K562 (cell line): ENCODE measurements around the gene NDUFV2. TPM values are rescaled to one million over a fixed set of nuclear protein-coding genes. Genes with fewer than 3 reads are reported as not detected.

Source experiments
- ATAC-seq: fragments of 200-7000 bp; cut with Tn5 transposase; 3 replicates; pipeline ENCODE4 v1.9.1; 2020; ENCODE audit warnings: moderate library complexity
- BruUV-seq: library from RNA; stranded (reverse); fragments of 400-500 nt; replicated peaks from 2 replicates; lab custom pipeline; 2021; lab: Mats Ljungman, UMichigan
- CTCF ChIA-PET: fragments of 300-600 bp; formaldehyde crosslinking; extraction: SDS; loops from one replicate; lab custom pipeline; 2021; ENCODE audit warnings: low intra/inter-chr PET ratio; lab: Yijun Ruan, JAX
- POLR2A ChIA-PET: fragments of 300-600, 350-650 bp; sonication (Branson Sonifier 250); formaldehyde crosslinking; extraction: SDS; loops from one replicate; lab custom pipeline; 2021; ENCODE audit warnings: antibody characterized with exemption, inconsistent platforms; lab: Yijun Ruan, JAX
- DNase-seq, 4 experiments: peaks; one replicate each; pipeline versions ENCODE4 v3.0.0 to v3.0.0-alpha.2; 2011 to 2018; ENCODE audit warnings: low spot score in 3 of 4, mixed read lengths in 3 of 4; ENCODE audit errors: extremely low read depth in 1 of 4
- FAIRE-seq: peaks from 2 replicates; lab custom pipeline; 2011; peaks lifted over from hg19 to GRCh38; lab: Jason Lieb, UNC
- H2AFZ ChIP-seq: 2 replicates; pipeline ENCODE4 v1.6.0; 2011; ENCODE audit warnings: low read depth, low read length, control low read depth, inconsistent platforms
- H3K27ac ChIP-seq: fragments of 200-600 bp; 3 replicates; pipeline ENCODE4 v1.8.0; 2011; ENCODE audit warnings: low read depth, mild to moderate bottlenecking, control low read depth, inconsistent platforms, low read length, moderate library complexity, mixed read lengths; ENCODE audit errors: extremely low read depth
- H3K27me3 ChIP-seq, 2 experiments: fragments of 300-600 bp in 1 of 2; 2 replicates in 1 of 2; 3 replicates in 1 of 2; pipeline versions ENCODE4 v1.6.0 to v1.8.0; 2011; ENCODE audit warnings: inconsistent platforms in 2 of 2, low read length in 2 of 2, mild to moderate bottlenecking in 1 of 2, mixed read lengths in 1 of 2, moderate library complexity in 1 of 2; ENCODE audit not compliant: control insufficient read depth in 2 of 2, insufficient read depth in 2 of 2
- H3K36me3 ChIP-seq: fragments of 300-600 bp; 3 replicates; pipeline ENCODE4 v1.8.0; 2011; ENCODE audit warnings: mild to moderate bottlenecking, low read length, inconsistent platforms; ENCODE audit not compliant: control insufficient read depth, insufficient read depth
- H3K4me1 ChIP-seq, 2 experiments: fragments of 200-600 bp in 1 of 2; replicated peaks in 1 of 2; 2 replicates in 1 of 2; 3 replicates in 1 of 2; pipeline versions ENCODE4 v1.5.1 to v1.8.0; 2011; ENCODE audit warnings: inconsistent platforms in 2 of 2, low read length in 2 of 2, mild to moderate bottlenecking in 1 of 2, mixed read lengths in 1 of 2, moderate library complexity in 1 of 2; ENCODE audit not compliant: control insufficient read depth in 2 of 2, insufficient read depth in 2 of 2
- H3K4me2 ChIP-seq: 2 replicates; pipeline ENCODE4 v1.6.1; 2011; ENCODE audit warnings: low read length, control low read depth, inconsistent platforms, mixed read lengths; ENCODE audit not compliant: insufficient read depth
- H3K4me3 ChIP-seq: fragments of 200-600 bp; sonication (generic), shearing (Covaris generic); 2 replicates; pipeline ENCODE4 v1.5.1; 2016; ENCODE audit warnings: control low read depth, inconsistent platforms
- H3K79me2 ChIP-seq: fragments of 200-600 bp; 3 replicates; pipeline ENCODE4 v1.8.0; 2011; ENCODE audit warnings: low read length, inconsistent platforms; ENCODE audit not compliant: control insufficient read depth, insufficient read depth
- H3K9ac ChIP-seq, 2 experiments: 2 replicates each; pipeline versions ENCODE4 v1.6.0 to v1.6.1; 2011; ENCODE audit warnings: low read depth in 2 of 2, low read length in 2 of 2, control low read depth in 1 of 2, inconsistent platforms in 1 of 2, mild to moderate bottlenecking in 1 of 2, mixed read lengths in 1 of 2; ENCODE audit not compliant: insufficient read depth in 1 of 2
- H3K9me1 ChIP-seq: one replicate; pipeline ENCODE4 v1.6.0; 2011; ENCODE audit warnings: inconsistent platforms, mild to moderate bottlenecking, low read length, moderate library complexity; ENCODE audit not compliant: control insufficient read depth, insufficient read depth
- H3K9me3 ChIP-seq: replicated peaks from 2 replicates; pipeline ENCODE4 v1.5.1; 2011; ENCODE audit warnings: low read depth, low read length, inconsistent platforms; ENCODE audit not compliant: control insufficient read depth, insufficient read depth
- H4K20me1 ChIP-seq: replicated peaks from 2 replicates; pipeline ENCODE4 v1.6.1; 2011; ENCODE audit warnings: low read length, inconsistent platforms, mixed read lengths; ENCODE audit not compliant: control insufficient read depth, insufficient read depth
- WGBS: fragments of 100-300 bp; shearing (Covaris generic); methylation state at CpG from one replicate; pipeline ENCODE4 v1.1.6; 2016; ENCODE audit warnings: low coverage, mixed read lengths; ENCODE audit not compliant: insufficient coverage; ENCODE audit errors: missing lambda C conversion rate; 5-methylcytosine and 5-hydroxymethylcytosine counted together
- in situ Hi-C: fragments of 300-500 bp; cut with MboI; formaldehyde crosslinking; loops from 4 replicates; pipeline ENCODE4 v1.15.0; 2018; ENCODE audit warnings: inconsistent platforms, mixed read lengths
- intact Hi-C: fragments of 100-400 bp; cut with micrococcal nuclease; formaldehyde crosslinking; loops from 2 replicates; pipeline ENCODE4 v1.14.2; 2022
- polyA plus RNA-seq, 8 experiments: library from polyadenylated mRNA; depleted of rRNA in 4 of 8; stranded (reverse) in 5 of 8; unstranded in 3 of 8; fragments of >200 nt; fragmentation: Nextera tagmentation in 2 of 8; fragmentation: Illumina TruSeq in 1 of 8; extraction: Ambion mirVana in 2 of 8; extraction: Trizol in 1 of 8; gene quantifications; 2 replicates each; pipeline versions ENCODE4 v1.2.1 to v1.2.3, GENCODE V29; 2011 to 2014; ENCODE audit warnings: inconsistent platforms in 1 of 8, missing spikeins in 1 of 8
- total RNA-seq, 7 experiments: library from RNA; depleted of rRNA in 6 of 7; stranded (reverse); fragments of >200 nt in 6 of 7; fragmentation: Illumina TruSeq in 2 of 7; extraction: Trizol in 2 of 7; gene quantifications; 2 replicates each; pipeline versions ENCODE4 v1.2.1 to v1.2.3, GENCODE V29; 2011 to 2021; ENCODE audit warnings: low replicate concordance in 1 of 7
- TF ChIP-seq, protein P1 (sequence below), 2 experiments: fragments of 450-650 bp in 1 of 2; sonication (generic) in 1 of 2; formaldehyde crosslinking; conservative IDR thresholded peaks; 2 replicates each; pipeline versions ENCODE4 v1.4.0 to v1.8.1; 2020 to 2022; ENCODE audit warnings: mild to moderate bottlenecking in 1 of 2, missing genetic modification reagents in 1 of 2
- TF ChIP-seq, protein P2 (sequence below): fragments of 450-650 bp; IDR thresholded peaks from 2 replicates; pipeline ENCODE4 v1.6.1; 2018; ENCODE audit not compliant: partially characterized antibody

The NDUFV2 gene
- total and polyA plus RNA-seq, 9 of the 15 experiments (the other 6 are each of a cell fraction or from before 2014, with no cell fraction given), result 213 to 550 (median 384) TPM

DNA sequence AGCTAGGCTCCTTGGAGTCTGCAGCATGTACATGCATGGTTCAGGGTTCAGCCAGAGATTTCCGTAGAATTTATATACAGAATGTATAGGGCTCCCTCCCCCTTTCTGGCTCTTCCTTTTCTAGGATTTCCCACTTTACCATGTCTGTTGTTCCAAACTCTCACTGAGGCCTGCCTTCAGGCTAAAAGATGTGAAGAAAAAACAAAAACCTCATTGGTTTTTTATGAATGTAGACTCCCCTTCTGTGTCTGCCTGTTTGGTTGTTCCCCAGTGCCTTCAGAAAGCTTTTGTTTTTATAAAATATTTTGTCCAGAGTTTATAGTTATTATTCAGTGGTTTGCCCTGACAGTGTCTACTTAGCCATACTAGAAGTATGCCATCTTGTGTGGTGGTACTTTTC lies 3.6 kb downstream of the NDUFV2 start:
- in situ Hi-C loops, result no loop called here
- ATAC-seq, result no peak
- H3K4me1 ChIP-seq, result peaks cover 6 to 29% of the 10 kb centered on the region in 2 experiments
- POLR2A ChIA-PET, result interaction anchor here (0.6 to 4.6 kb wide), 4 partner anchors 8 to 150 kb away, joined by 3 to 53 read pairs (median 6); no protein-coding TSS in a partner anchor
- H3K27ac ChIP-seq, result peak overlapping the region; percentile 4; the same call in 1 of the 3 replicates
- intact Hi-C loops, result no loop called here
- BruUV-seq, result no TSS peak
- peaks cover 34% of the 10 kb centered on the region for H4K20me1 ChIP-seq
- CTCF ChIA-PET, result no interaction called here
- no peaks in the 10 kb centered on the region for H3K27me3 ChIP-seq
- peak overlapping the region; percentile 51 for H3K4me3 ChIP-seq
- H3K9me3 ChIP-seq, result no peaks in the 10 kb centered on the region
- peak overlapping the region; percentile 84 for H3K4me2 ChIP-seq
- no peak for DNase-seq
- FAIRE-seq, result no peak
- no peak overlapping the region for H2AFZ ChIP-seq
- peaks cover 98% of the 10 kb centered on the region for H3K79me2 ChIP-seq
- TF ChIP-seq, protein P1, sequence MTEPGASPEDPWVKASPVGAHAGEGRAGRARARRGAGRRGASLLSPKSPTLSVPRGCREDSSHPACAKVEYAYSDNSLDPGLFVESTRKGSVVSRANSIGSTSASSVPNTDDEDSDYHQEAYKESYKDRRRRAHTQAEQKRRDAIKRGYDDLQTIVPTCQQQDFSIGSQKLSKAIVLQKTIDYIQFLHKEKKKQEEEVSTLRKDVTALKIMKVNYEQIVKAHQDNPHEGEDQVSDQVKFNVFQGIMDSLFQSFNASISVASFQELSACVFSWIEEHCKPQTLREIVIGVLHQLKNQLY (CRISPR knock-in tag; conservative IDR thresholded peaks at IDR 0.05), result no peak
- TF ChIP-seq, protein P2, sequence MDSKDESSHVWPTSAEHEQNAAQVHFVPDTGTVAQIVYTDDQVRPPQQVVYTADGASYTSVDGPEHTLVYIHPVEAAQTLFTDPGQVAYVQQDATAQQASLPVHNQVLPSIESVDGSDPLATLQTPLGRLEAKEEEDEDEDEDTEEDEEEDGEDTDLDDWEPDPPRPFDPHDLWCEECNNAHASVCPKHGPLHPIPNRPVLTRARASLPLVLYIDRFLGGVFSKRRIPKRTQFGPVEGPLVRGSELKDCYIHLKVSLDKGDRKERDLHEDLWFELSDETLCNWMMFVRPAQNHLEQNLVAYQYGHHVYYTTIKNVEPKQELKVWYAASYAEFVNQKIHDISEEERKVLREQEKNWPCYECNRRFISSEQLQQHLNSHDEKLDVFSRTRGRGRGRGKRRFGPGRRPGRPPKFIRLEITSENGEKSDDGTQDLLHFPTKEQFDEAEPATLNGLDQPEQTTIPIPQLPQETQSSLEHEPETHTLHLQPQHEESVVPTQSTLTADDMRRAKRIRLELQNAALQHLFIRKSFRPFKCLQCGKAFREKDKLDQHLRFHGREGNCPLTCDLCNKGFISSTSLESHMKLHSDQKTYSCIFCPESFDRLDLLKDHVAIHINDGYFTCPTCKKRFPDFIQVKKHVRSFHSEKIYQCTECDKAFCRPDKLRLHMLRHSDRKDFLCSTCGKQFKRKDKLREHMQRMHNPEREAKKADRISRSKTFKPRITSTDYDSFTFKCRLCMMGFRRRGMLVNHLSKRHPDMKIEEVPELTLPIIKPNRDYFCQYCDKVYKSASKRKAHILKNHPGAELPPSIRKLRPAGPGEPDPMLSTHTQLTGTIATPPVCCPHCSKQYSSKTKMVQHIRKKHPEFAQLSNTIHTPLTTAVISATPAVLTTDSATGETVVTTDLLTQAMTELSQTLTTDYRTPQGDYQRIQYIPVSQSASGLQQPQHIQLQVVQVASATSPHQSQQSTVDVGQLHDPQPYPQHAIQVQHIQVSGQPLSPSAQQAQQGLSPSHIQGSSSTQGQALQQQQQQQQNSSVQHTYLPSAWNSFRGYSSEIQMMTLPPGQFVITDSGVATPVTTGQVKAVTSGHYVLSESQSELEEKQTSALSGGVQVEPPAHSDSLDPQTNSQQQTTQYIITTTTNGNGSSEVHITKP, result peak; percentile 53
- peak overlapping the region in 1 of 2 experiments; percentile 82; a peak in 3 of 4 replicates for H3K9ac ChIP-seq
- H3K9me1 ChIP-seq, result no peaks in the 10 kb centered on the region
- peaks cover 71% of the 10 kb centered on the region for H3K36me3 ChIP-seq
- 30% methylated on average over 1 of the region's 1 CpG for WGBS
